GM18511 (cell line): Measurements from ENCODE around the gene NCLN.
"Not testable (repeated sequence)": the region's sequence is repeated elsewhere in the genome, so short reads cannot be mapped to it uniquely, and the experiment has no call there.

ENCODE experiments used
- ATAC-seq: cut with Tn5 transposase; IDR thresholded peaks from one replicate; pipeline ENCODE4 v1.9.1; 2021; ENCODE audit warnings: mild to moderate bottlenecking, moderate library complexity; ENCODE audit not compliant: unreplicated experiment

Gene NCLN

GRCh38 chr19:3154447-3154846 lies 31.3 kb upstream of the NCLN start:
- ATAC-seq = not testable (repeated sequence)

- peak; percentile 73 for ATAC-seq
Measured at GRCh38 chr19:3154957-3155736, 30.6 kb upstream of the NCLN start.

DNA sequence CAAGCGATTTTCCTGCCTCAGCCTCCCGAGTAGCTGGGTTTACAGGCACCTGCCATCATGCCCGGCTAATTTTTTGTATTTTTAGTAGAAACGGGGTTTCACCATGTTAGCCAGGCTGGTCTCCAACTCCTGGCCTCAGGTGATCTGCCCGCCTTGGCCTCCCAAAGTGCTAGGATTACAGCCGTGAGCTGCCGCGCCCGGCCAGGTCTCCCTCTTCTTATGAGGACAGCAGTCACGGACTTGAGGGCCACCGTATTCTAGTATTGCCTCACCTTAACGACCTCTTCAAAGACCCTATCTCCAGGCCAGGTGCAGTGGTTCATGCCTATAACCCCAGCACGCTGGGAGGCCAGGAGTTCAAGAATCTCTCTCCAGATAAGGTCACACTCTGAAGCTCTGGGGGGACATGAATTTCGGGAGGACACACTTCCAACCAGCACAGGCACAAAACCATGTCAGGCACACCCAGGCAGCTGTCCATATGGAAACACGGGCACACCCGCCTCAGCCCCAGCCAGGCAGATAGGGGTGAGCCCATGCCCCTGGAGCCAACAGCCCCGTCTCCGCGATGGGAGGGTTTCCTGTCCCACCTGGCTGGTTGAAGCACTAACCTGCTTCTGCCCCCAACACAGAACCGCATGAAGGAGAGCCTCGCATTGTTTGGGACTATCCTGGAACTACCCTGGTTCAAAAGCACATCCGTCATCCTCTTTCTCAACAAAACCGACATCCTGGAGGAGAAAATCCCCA lies 28.5 kb upstream of the NCLN start:
- no peak for ATAC-seq

- no peak for ATAC-seq
Measured at GRCh38 chr19:3159565-3159964, 26.2 kb upstream of the NCLN start.

GRCh38 chr19:3160219-3160618 lies 25.5 kb upstream of the NCLN start:
- no peak for ATAC-seq

GRCh38 chr19:3161453-3161852 lies 24.3 kb upstream of the NCLN start:
- no peak for ATAC-seq

- no peak for ATAC-seq
Measured at GRCh38 chr19:3162418-3163229, 23.1 kb upstream of the NCLN start.

- no peak for ATAC-seq
Measured at GRCh38 chr19:3163230-3163886, 22.4 kb upstream of the NCLN start.

GRCh38 chr19:3163943-3164342 lies 21.8 kb upstream of the NCLN start:
- ATAC-seq = no peak

- ATAC-seq = no peak
Measured at GRCh38 chr19:3167533-3168272, 18.0 kb upstream of the NCLN start.

GRCh38 chr19:3171894-3172672 lies 13.6 kb upstream of the NCLN start:
- ATAC-seq = no peak

GRCh38 chr19:3172673-3173000 lies 13.1 kb upstream of the NCLN start:
- ATAC-seq = not testable (repeated sequence)

GRCh38 chr19:3175781-3176714 lies 9.7 kb upstream of the NCLN start:
- ATAC-seq = no peak

GRCh38 chr19:3176715-3177501 lies 8.8 kb upstream of the NCLN start:
- no peak for ATAC-seq

DNA sequence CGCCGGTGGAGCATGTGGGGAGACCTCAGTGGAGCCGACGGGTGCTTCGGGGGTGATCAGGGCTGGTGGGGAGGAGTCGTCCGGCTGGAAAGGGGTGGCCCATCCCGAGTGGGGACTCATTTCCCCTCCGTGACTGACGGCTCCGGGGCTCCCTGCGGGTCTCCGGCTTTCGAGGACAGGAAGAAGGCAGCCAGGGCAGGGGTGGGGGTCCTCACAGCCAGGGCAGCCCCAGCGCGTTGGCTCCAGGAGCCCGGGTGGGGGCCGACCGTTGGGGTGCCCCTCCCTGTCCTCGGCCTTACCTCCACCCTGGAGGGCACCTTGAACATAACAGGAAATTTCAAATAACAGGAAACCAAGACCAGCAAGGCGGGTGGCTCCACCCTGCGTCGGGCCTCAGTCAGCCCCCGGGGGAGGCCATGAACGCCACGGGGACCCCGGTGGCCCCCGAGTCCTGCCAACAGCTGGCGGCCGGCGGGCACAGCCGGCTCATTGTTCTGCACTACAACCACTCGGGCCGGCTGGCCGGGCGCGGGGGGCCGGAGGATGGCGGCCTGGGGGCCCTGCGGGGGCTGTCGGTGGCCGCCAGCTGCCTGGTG lies 7.3 kb upstream of the NCLN start, which contains the start of gene S1PR4:
Gene S1PR4, plus strand, starts transcription at position 393 of the 596 bp plus-strand sequence. Its CDS starts 24 bp downstream, at position 417.
- peak; percentile 47 for ATAC-seq

- ATAC-seq = peak; percentile 20
Measured at GRCh38 chr19:3178973-3179738, 6.6 kb upstream of the NCLN start.
